Stimulated activated memory B cell treated with anti-CD40 and anti-IgM and Interleukin-4, amounts not matched to agents 10 μg/mL and 1 μg/mL and 100 μg/mL, for 72 hours (primary cell): ENCODE data around the gene GOLIM4.

Experiments used
- ATAC-seq: fragments of 150-1000 bp; cut with Tn5 transposase; 2 replicates; pipeline ENCODE4 v1.10.0; 2021
- H3K27ac Mint-ChIP-seq: one replicate; pipeline ENCODE4 v1.8.0; 2022; ENCODE audit warnings: mild to moderate bottlenecking, mixed read lengths
- H3K27me3 Mint-ChIP-seq: one replicate; pipeline ENCODE4 v1.8.0; 2022; ENCODE audit warnings: mixed read lengths
- H3K36me3 Mint-ChIP-seq: one replicate; pipeline ENCODE4 v1.8.0; 2022; ENCODE audit warnings: mixed read lengths
- H3K4me1 Mint-ChIP-seq: one replicate; pipeline ENCODE4 v1.8.0; 2022; ENCODE audit warnings: mixed read lengths
- H3K4me3 Mint-ChIP-seq: one replicate; pipeline ENCODE4 v1.8.0; 2022; ENCODE audit warnings: mild to moderate bottlenecking, moderate library complexity, mixed read lengths
- H3K9me3 Mint-ChIP-seq: one replicate; pipeline ENCODE4 v1.8.0; 2022; ENCODE audit warnings: mixed read lengths

Gene GOLIM4

DNA sequence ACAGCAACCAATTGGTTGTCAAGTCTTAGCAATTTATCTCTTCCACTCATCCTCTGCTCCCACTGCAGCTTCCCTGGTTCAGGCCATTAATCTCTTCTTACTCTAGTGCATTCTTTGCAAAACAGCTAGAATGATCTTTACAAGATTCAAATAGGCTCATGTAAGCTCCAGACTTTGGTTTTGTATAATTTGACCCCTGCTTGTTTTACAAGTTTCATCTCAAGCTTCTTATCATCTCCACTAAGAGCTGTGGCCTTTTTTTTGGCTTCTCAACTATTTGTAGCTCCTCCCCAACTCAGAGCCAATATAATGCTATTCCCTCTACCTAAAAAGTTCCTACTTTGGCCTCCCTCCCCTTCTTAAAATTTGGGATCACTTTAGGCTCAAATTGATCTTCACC, 121.8 kb downstream of the GOLIM4 start:
- Mint-ChIP-seq H3K27me3 (no peaks in the 10 kb centered on the region), H3K4me3 (no peak overlapping the region)

DNA sequence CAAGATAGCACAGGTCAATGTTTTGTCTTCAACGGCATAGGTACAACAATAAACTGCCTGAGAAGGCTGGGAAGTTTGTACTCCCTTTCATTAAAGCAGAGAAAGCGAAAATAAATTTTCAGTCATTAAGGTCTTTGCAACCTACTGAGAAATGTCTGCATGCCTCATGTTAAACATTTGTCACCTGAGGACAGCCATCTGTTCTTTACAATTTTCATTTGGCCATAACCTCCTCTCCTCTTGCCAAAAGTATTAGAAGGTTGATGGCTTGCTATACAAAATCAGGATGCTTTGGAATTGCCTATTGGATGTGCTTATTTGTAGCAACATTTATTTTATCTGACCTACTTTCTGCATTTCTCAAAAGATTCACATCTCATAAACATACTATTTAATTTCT, 122.7 kb downstream of the GOLIM4 start:
- no peaks in the 10 kb centered on the region for H3K27me3 Mint-ChIP-seq
- no peak for ATAC-seq
- H3K4me3 Mint-ChIP-seq: no peak overlapping the region
- H3K36me3 Mint-ChIP-seq: no peaks in the 10 kb centered on the region
- H3K27ac Mint-ChIP-seq: no peak overlapping the region
- no peaks in the 10 kb centered on the region for H3K9me3 Mint-ChIP-seq
- no peaks in the 10 kb centered on the region for H3K4me1 Mint-ChIP-seq

More for the DNA sequence above, 121.8 kb downstream of the GOLIM4 start:
- Mint-ChIP-seq H3K27ac (no peak overlapping the region), H3K4me1 (no peaks in the 10 kb centered on the region), H3K9me3 (no peaks in the 10 kb centered on the region), H3K36me3 (no peaks in the 10 kb centered on the region)
- no peak for ATAC-seq

- Mint-ChIP-seq H3K4me3 (no peak overlapping the region), H3K9me3 (no peaks in the 10 kb centered on the region), H3K36me3 (no peaks in the 10 kb centered on the region), H3K27me3 (no peaks in the 10 kb centered on the region), H3K27ac (no peak overlapping the region), H3K4me1 (no peaks in the 10 kb centered on the region)
- no peak for ATAC-seq
Observed at GRCh38 chr3:167972502-167972901, 123.2 kb downstream of the GOLIM4 start.

DNA sequence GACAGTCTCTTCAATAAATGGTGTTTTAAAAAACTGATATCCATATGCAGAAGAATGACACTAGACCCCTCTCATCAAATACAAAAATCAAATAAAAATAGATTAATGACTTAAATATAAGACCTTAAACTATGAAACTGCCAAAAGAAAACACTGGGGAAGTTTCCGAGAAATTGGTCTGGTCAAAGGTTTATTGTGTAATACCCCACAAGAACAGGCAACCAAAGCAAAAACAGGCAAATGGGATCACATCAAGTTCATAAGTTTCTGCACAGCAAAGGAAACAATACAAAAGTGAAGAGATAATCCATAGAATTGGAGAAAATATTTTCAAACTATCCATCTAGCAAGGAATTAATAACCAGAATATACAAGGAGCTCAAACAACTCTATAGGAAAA, 126.2 kb downstream of the GOLIM4 start:
- Mint-ChIP-seq H3K4me3 (no peak overlapping the region), H3K36me3 (no peaks in the 10 kb centered on the region), H3K4me1 (no peaks in the 10 kb centered on the region), H3K27ac (no peak overlapping the region), H3K27me3 (peaks cover 11% of the 10 kb centered on the region), H3K9me3 (no peaks in the 10 kb centered on the region)
- ATAC-seq: no peak

DNA sequence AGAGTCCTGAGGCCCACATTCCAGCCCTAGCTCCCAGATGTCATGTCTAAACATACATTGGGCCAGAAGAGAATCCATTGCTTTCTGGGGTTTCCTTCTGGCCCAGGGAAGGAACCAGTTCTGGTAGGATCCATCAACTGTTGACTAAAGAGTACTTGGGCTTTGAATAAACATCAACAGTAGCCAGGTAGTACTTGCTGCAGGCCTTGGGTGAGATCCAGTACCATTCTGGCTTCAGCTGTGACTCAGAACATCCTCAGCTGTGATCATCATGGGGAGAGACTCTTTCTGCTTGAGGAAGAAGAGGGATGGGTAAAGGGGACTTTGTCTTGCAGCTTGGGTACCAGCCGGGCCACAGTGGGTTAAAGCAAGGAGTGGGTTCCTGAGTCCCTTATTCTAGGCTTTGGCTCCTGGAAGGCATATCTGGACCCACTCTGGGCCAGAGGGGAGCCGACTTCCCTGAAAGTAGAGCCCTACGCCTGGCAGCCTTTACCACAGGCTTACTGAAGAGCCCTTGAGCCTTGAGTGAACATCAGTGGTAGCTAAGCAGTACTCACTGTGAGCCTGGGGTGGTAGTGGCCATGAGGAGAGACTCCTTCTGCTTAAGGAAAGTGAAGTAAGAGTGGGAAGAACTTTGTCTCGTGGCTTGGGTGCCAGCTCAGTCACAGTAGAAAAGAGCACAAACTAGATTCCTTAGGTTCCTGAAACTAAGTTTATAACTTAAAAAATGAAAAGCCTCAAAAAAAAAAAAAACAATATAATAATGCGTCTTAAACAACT, 128.3 kb downstream of the GOLIM4 start:
- no peaks in the 10 kb centered on the region for H3K9me3 Mint-ChIP-seq
- no peak overlapping the region for H3K27ac Mint-ChIP-seq
- no peak overlapping the region for H3K4me3 Mint-ChIP-seq
- H3K4me1 Mint-ChIP-seq: no peaks in the 10 kb centered on the region
- H3K27me3 Mint-ChIP-seq: peaks cover 11% of the 10 kb centered on the region
- ATAC-seq: no peak
- no peaks in the 10 kb centered on the region for H3K36me3 Mint-ChIP-seq
